K562 (cell line): Measurements from ENCODE around the gene TMTC2. TPM values are rescaled to one million over a fixed set of nuclear protein-coding genes. Genes with fewer than 3 reads are reported as not detected.

Source experiments
- ATAC-seq: fragments of 200-7000 bp; cut with Tn5 transposase; 3 replicates; pipeline ENCODE4 v1.9.1; 2020; ENCODE audit warnings: moderate library complexity
- BruUV-seq: library from RNA; stranded (reverse); fragments of 400-500 nt; replicated peaks from 2 replicates; lab custom pipeline; 2021; lab: Mats Ljungman, UMichigan
- CTCF ChIA-PET: fragments of 300-600 bp; formaldehyde crosslinking; extraction: SDS; loops from one replicate; lab custom pipeline; 2021; ENCODE audit warnings: low intra/inter-chr PET ratio; lab: Yijun Ruan, JAX
- POLR2A ChIA-PET: fragments of 300-600, 350-650 bp; sonication (Branson Sonifier 250); formaldehyde crosslinking; extraction: SDS; loops from one replicate; lab custom pipeline; 2021; ENCODE audit warnings: antibody characterized with exemption, inconsistent platforms; lab: Yijun Ruan, JAX
- DNase-seq, 4 experiments: peaks; one replicate each; pipeline versions ENCODE4 v3.0.0 to v3.0.0-alpha.2; 2011 to 2018; ENCODE audit warnings: low spot score in 3 of 4, mixed read lengths in 3 of 4; ENCODE audit errors: extremely low read depth in 1 of 4
- FAIRE-seq: peaks from 2 replicates; lab custom pipeline; 2011; peaks lifted over from hg19 to GRCh38; lab: Jason Lieb, UNC
- H2AFZ ChIP-seq: 2 replicates; pipeline ENCODE4 v1.6.0; 2011; ENCODE audit warnings: low read depth, low read length, control low read depth, inconsistent platforms
- H3K27ac ChIP-seq: fragments of 200-600 bp; 3 replicates; pipeline ENCODE4 v1.8.0; 2011; ENCODE audit warnings: low read depth, mild to moderate bottlenecking, control low read depth, inconsistent platforms, low read length, moderate library complexity, mixed read lengths; ENCODE audit errors: extremely low read depth
- H3K27me3 ChIP-seq, 2 experiments: fragments of 300-600 bp in 1 of 2; 2 replicates in 1 of 2; 3 replicates in 1 of 2; pipeline versions ENCODE4 v1.6.0 to v1.8.0; 2011; ENCODE audit warnings: inconsistent platforms in 2 of 2, low read length in 2 of 2, mild to moderate bottlenecking in 1 of 2, mixed read lengths in 1 of 2, moderate library complexity in 1 of 2; ENCODE audit not compliant: control insufficient read depth in 2 of 2, insufficient read depth in 2 of 2
- H3K36me3 ChIP-seq: fragments of 300-600 bp; 3 replicates; pipeline ENCODE4 v1.8.0; 2011; ENCODE audit warnings: mild to moderate bottlenecking, low read length, inconsistent platforms; ENCODE audit not compliant: control insufficient read depth, insufficient read depth
- H3K4me1 ChIP-seq, 2 experiments: fragments of 200-600 bp in 1 of 2; replicated peaks in 1 of 2; 2 replicates in 1 of 2; 3 replicates in 1 of 2; pipeline versions ENCODE4 v1.5.1 to v1.8.0; 2011; ENCODE audit warnings: inconsistent platforms in 2 of 2, low read length in 2 of 2, mild to moderate bottlenecking in 1 of 2, mixed read lengths in 1 of 2, moderate library complexity in 1 of 2; ENCODE audit not compliant: control insufficient read depth in 2 of 2, insufficient read depth in 2 of 2
- H3K4me2 ChIP-seq: 2 replicates; pipeline ENCODE4 v1.6.1; 2011; ENCODE audit warnings: low read length, control low read depth, inconsistent platforms, mixed read lengths; ENCODE audit not compliant: insufficient read depth
- H3K4me3 ChIP-seq: fragments of 200-600 bp; sonication (generic), shearing (Covaris generic); 2 replicates; pipeline ENCODE4 v1.5.1; 2016; ENCODE audit warnings: control low read depth, inconsistent platforms
- H3K79me2 ChIP-seq: fragments of 200-600 bp; 3 replicates; pipeline ENCODE4 v1.8.0; 2011; ENCODE audit warnings: low read length, inconsistent platforms; ENCODE audit not compliant: control insufficient read depth, insufficient read depth
- H3K9ac ChIP-seq, 2 experiments: 2 replicates each; pipeline versions ENCODE4 v1.6.0 to v1.6.1; 2011; ENCODE audit warnings: low read depth in 2 of 2, low read length in 2 of 2, control low read depth in 1 of 2, inconsistent platforms in 1 of 2, mild to moderate bottlenecking in 1 of 2, mixed read lengths in 1 of 2; ENCODE audit not compliant: insufficient read depth in 1 of 2
- H3K9me1 ChIP-seq: one replicate; pipeline ENCODE4 v1.6.0; 2011; ENCODE audit warnings: inconsistent platforms, mild to moderate bottlenecking, low read length, moderate library complexity; ENCODE audit not compliant: control insufficient read depth, insufficient read depth
- H3K9me3 ChIP-seq: replicated peaks from 2 replicates; pipeline ENCODE4 v1.5.1; 2011; ENCODE audit warnings: low read depth, low read length, inconsistent platforms; ENCODE audit not compliant: control insufficient read depth, insufficient read depth
- H4K20me1 ChIP-seq: replicated peaks from 2 replicates; pipeline ENCODE4 v1.6.1; 2011; ENCODE audit warnings: low read length, inconsistent platforms, mixed read lengths; ENCODE audit not compliant: control insufficient read depth, insufficient read depth
- ELF2 ChIP-seq: fragments of 250-450 bp; sonication (Bioruptor Pico); IDR thresholded peaks from 2 replicates; pipeline ENCODE4 v1.5.0; 2021; ENCODE audit warnings: mild to moderate bottlenecking
- FOXA3 ChIP-seq, 2 experiments: fragments of 450-650 bp in 1 of 2; sonication (generic) in 1 of 2; formaldehyde crosslinking; IDR thresholded peaks in 1 of 2; conservative IDR thresholded peaks in 1 of 2; 2 replicates each; pipeline versions ENCODE4 v1.4.0 to v1.8.0; 2020 to 2022; ENCODE audit warnings: mild to moderate bottlenecking in 2 of 2, missing genetic modification reagents in 1 of 2
- YY1 ChIP-seq, 3 experiments: IDR thresholded peaks; 2 replicates each; pipeline ENCODE4 v1.6.1; 2011; ENCODE audit warnings: low read length in 2 of 3, mild to moderate bottlenecking in 2 of 3, moderate library complexity in 2 of 3, borderline replicate concordance in 1 of 3, control low read depth in 1 of 3, low read depth in 1 of 3; ENCODE audit not compliant: insufficient read depth in 3 of 3, insufficient replicate concordance in 2 of 3, control insufficient read depth in 1 of 3, insufficient read length in 1 of 3; ENCODE audit errors: extremely low read depth in 1 of 3
- ZNF445 ChIP-seq: fragments of 250-450 bp; sonication (Bioruptor Pico); IDR thresholded peaks from 2 replicates; pipeline ENCODE4 v1.4.0; 2020; ENCODE audit warnings: low read depth, mild to moderate bottlenecking, moderate library complexity
- WGBS: fragments of 100-300 bp; shearing (Covaris generic); methylation state at CpG from one replicate; pipeline ENCODE4 v1.1.6; 2016; ENCODE audit warnings: low coverage, mixed read lengths; ENCODE audit not compliant: insufficient coverage; ENCODE audit errors: missing lambda C conversion rate; 5-methylcytosine and 5-hydroxymethylcytosine counted together
- in situ Hi-C: fragments of 300-500 bp; cut with MboI; formaldehyde crosslinking; loops from 4 replicates; pipeline ENCODE4 v1.15.0; 2018; ENCODE audit warnings: inconsistent platforms, mixed read lengths
- intact Hi-C: fragments of 100-400 bp; cut with micrococcal nuclease; formaldehyde crosslinking; loops from 2 replicates; pipeline ENCODE4 v1.14.2; 2022
- polyA plus RNA-seq, 8 experiments: library from polyadenylated mRNA; depleted of rRNA in 4 of 8; stranded (reverse) in 5 of 8; unstranded in 3 of 8; fragments of >200 nt; fragmentation: Nextera tagmentation in 2 of 8; fragmentation: Illumina TruSeq in 1 of 8; extraction: Ambion mirVana in 2 of 8; extraction: Trizol in 1 of 8; gene quantifications; 2 replicates each; pipeline versions ENCODE4 v1.2.1 to v1.2.3, GENCODE V29; 2011 to 2014; ENCODE audit warnings: inconsistent platforms in 1 of 8, missing spikeins in 1 of 8
- total RNA-seq, 7 experiments: library from RNA; depleted of rRNA in 6 of 7; stranded (reverse); fragments of >200 nt in 6 of 7; fragmentation: Illumina TruSeq in 2 of 7; extraction: Trizol in 2 of 7; gene quantifications; 2 replicates each; pipeline versions ENCODE4 v1.2.1 to v1.2.3, GENCODE V29; 2011 to 2021; ENCODE audit warnings: low replicate concordance in 1 of 7

Gene TMTC2
- total and polyA plus RNA-seq, 9 of the 15 experiments (the other 6 are each of a cell fraction or from before 2014, with no cell fraction given), result 0.29 to 1.1 (median 0.55) TPM

DNA sequence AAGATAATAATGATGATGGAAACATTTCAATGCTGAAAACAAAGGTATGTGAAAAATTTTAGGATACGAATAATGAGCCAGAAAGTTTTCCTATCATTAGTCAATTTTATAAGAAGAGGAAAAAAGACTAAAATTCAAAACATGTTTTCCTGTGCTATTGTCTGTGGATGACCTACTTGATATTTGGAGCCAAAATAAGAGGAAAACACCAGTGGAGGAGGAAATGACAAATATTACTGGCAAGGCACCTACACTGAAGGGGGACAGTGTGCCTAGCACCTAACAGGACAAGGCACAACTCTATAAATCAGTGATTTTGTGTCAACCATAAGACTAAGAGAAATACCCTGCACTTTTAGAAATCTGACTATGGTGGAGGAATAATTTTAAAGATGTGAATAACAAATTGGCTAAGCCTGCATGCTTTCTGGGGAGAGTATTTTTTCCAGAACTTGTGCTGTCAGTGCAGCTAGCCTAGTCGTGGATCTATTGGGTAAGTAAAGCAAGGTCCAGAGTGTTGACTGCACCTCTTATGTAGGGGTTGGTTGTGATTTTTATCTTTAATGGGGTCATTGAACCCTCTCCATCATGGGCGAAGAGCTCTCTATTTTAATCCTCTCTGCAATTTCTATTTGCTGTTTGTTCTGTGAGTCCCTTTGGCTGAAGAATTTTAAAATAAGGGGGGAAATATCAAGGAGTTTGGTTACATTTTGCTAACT, 398.0 kb downstream of the TMTC2 start:
- H3K9ac ChIP-seq, result no peak overlapping the region
- no peaks in the 10 kb centered on the region for H3K36me3 ChIP-seq
- no peak for ATAC-seq
- no peaks in the 10 kb centered on the region for H3K4me1 ChIP-seq
- intact Hi-C loops, result no loop called here
- in situ Hi-C loops, result no loop called here
- no peak overlapping the region for H3K4me3 ChIP-seq
- BruUV-seq, result no TSS peak
- H2AFZ ChIP-seq, result no peak overlapping the region
- no peaks in the 10 kb centered on the region for H3K9me1 ChIP-seq
- H3K9me3 ChIP-seq, result no peaks in the 10 kb centered on the region
- no peaks in the 10 kb centered on the region for H3K27me3 ChIP-seq
- WGBS, result 40% methylated on average over 3 of the region's 3 CpGs
- CTCF ChIA-PET, result no interaction called here
- no peak overlapping the region for H3K27ac ChIP-seq
- H4K20me1 ChIP-seq, result no peaks in the 10 kb centered on the region
- no peaks in the 10 kb centered on the region for H3K79me2 ChIP-seq
- H3K4me2 ChIP-seq, result no peak overlapping the region
- TF ChIP-seq FOXA3 (CRISPR knock-in tag; conservative IDR thresholded peaks at IDR 0.05 in 1 of 2, IDR thresholded peaks at IDR 0.05 in 1 of 2) (no peak), YY1 (IDR thresholded peaks at IDR 0.05; ENCODE audit: borderline replicate concordance in 1 of 3, control insufficient read depth in 1 of 3, extremely low read depth in 1 of 3, insufficient read depth in 3 of 3, insufficient read length in 1 of 3, insufficient replicate concordance in 2 of 3, low read depth in 1 of 3, low read length in 2 of 3) (no peak)
- TF ChIP-seq, all 486 proteins: peak for 0
- FAIRE-seq (no peak), DNase-seq (no peak)
- POLR2A ChIA-PET, result no interaction called here

GRCh38 chr12:83086023-83086422, 399.3 kb downstream of the TMTC2 start:
- H3K9me3 ChIP-seq, result no peaks in the 10 kb centered on the region
- H3K4me3 ChIP-seq, result no peak overlapping the region
- H3K4me1 ChIP-seq, result no peaks in the 10 kb centered on the region
- in situ Hi-C loops, result no loop called here
- TF ChIP-seq ELF2 (no peak), ZNF445 (CRISPR knock-in tag) (no peak)
- H3K9me1 ChIP-seq, result no peaks in the 10 kb centered on the region
- BruUV-seq, result no TSS peak
- DNase-seq, result no peak
- no peaks in the 10 kb centered on the region for H4K20me1 ChIP-seq
- H3K79me2 ChIP-seq, result no peaks in the 10 kb centered on the region
- H3K27ac ChIP-seq, result no peak overlapping the region
- ChIA-PET POLR2A (no interaction called here), CTCF (no interaction called here)
- H3K27me3 ChIP-seq, result no peaks in the 10 kb centered on the region
- H3K9ac ChIP-seq, result no peak overlapping the region
- WGBS, result 61% methylated on average over 10 of the region's 10 CpGs
- no peak for ATAC-seq
- H2AFZ ChIP-seq, result no peak overlapping the region
- intact Hi-C loops, result no loop called here
- H3K4me2 ChIP-seq, result no peak overlapping the region
- no peaks in the 10 kb centered on the region for H3K36me3 ChIP-seq
- no peak for FAIRE-seq
